ENCODE measurements around the gene C19orf38.

- TF ChIP-seq CTCF (IDR thresholded peaks at IDR 0.05; ENCODE audit: low read depth, low read length): no peak
- TF ChIP-seq EZH2phosphoT487 (IDR thresholded peaks at IDR 0.05; ENCODE audit: low read depth): no peak
Observed at GRCh38 chr19:10881403-10882107, 33.3 kb downstream of the C19orf38 start.
